GM12878 (cell line): ENCODE data around the gene ADORA2B.

Experiments
- EZH2 ChIP-seq: IDR thresholded peaks from 2 replicates; pipeline ENCODE4 v1.6.1; 2012; ENCODE audit warnings: low read depth, mild to moderate bottlenecking, control low read depth, inconsistent platforms, low read length, borderline replicate concordance; ENCODE audit not compliant: control insufficient read depth
- MXI1 ChIP-seq: fragments of 150-350 bp; IDR thresholded peaks from 2 replicates; pipeline ENCODE4 v1.6.1; 2011; ENCODE audit warnings: low read depth, mild to moderate bottlenecking, inconsistent platforms, low read length, improper control_type of control experiment
- TARDBP ChIP-seq: IDR thresholded peaks from 2 replicates; pipeline ENCODE4 v1.6.1; 2016; ENCODE audit warnings: borderline replicate concordance
- TF ChIP-seq, protein P1 (sequence below): IDR thresholded peaks from 2 replicates; pipeline ENCODE4 v1.6.1; 2011; ENCODE audit warnings: low read depth, low read length, improper control_type of control experiment, borderline replicate concordance

DNA sequence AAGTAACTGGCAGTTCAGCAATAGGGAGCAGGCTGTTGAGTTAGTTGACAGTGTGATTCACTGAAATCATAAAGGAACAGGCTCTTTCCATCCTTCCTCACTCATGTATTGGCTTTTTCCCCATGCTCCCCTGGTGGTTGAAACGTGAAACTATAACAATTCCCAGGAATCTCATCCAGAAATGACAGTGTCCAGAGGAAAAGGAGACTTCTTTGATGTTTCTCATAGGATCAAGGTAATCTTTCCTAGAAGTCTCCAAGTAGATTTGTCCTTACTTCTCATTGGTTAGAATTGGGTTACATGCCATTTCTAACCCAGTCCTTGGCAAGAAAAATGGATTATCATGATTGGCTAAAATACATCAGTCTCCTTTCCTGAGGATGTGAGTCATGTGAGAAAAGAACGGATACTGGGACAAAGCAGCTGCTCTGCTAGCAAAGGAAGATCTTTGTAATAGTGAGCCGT, 69.0 kb downstream of the ADORA2B start:
- no peak for TF ChIP-seq EZH2
- no peak for TF ChIP-seq MXI1
- TF ChIP-seq, protein P1, sequence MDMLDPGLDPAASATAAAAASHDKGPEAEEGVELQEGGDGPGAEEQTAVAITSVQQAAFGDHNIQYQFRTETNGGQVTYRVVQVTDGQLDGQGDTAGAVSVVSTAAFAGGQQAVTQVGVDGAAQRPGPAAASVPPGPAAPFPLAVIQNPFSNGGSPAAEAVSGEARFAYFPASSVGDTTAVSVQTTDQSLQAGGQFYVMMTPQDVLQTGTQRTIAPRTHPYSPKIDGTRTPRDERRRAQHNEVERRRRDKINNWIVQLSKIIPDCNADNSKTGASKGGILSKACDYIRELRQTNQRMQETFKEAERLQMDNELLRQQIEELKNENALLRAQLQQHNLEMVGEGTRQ = no peak
- no peak for TF ChIP-seq TARDBP
